GM18870 (cell line): ENCODE data around the gene TMEM82.

ENCODE experiments used
- ATAC-seq: cut with Tn5 transposase; IDR thresholded peaks from one replicate; pipeline ENCODE4 v1.9.1; 2021; ENCODE audit warnings: moderate library complexity; ENCODE audit not compliant: unreplicated experiment

TMEM82 gene

GRCh38 chr1:15734901-15735300, 7.4 kb upstream of the TMEM82 start:
- no peak for ATAC-seq

GRCh38 chr1:15735304-15736037, 6.8 kb upstream of the TMEM82 start:
- no peak for ATAC-seq

DNA sequence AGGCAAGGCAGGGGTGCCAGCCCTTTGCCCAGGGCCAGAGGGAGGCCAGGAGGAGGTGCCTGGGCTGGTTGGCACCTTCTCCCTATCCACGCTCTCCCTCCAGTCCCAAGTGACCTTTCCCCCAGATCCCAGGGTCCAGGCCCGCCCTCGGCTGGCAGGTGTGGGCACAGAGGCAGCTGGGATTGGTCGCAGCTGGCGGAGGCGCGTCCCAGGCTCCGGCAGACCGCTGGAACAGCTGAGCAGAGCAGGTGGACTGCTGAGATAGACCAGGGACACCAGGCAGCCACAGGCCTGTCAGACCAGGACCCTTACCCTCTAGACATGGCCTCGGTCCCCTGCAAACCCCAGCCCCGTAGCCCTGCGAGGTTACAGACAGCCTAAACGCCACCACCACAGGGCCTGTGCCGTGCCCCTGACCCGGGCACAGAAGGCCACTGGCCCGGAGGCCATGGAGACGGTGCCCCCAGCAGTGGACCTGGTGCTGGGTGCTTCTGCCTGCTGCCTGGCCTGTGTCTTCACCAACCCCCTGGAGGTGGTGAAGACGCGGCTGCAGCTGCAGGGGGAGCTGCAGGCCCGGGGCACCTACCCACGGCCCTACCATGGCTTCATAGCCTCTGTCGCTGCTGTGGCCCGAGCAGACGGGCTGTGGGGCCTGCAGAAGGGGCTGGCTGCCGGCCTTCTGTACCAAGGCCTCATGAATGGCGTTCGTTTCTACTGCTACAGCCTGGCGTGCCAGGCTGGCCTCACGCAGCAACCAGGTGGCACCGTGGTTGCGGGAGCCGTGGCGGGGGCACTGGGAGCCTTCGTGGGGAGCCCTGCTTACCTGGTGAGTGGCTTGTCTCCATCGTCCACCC, 6.0 kb upstream of the TMEM82 start, which contains the start of gene SLC25A34:
Gene SLC25A34, plus strand, starts transcription at position 221 of the 854 bp plus-strand sequence. Its CDS starts 228 bp downstream, at position 449.
- ATAC-seq, result no peak

DNA sequence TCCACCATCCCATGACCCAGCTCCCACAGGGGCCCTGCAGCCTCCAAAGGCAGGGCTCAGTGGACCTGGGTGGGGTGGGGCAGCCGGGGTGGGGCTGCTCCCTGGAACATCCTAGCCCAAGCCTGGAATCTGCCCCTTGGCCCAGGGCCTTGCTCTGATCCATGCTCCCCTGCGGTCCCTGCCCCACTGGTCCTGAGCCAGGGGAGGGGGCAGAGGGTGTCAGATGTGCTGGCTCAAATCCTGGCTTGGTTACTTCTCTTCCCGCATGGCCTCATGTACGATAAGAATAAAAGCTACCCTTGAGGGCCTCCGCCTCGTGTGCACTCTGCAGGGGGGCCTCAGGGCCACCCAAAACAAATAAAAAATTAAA, 5.4 kb upstream of the TMEM82 start:
- no peak for ATAC-seq

- ATAC-seq, result no peak
These were observed 4.7 kb upstream of the TMEM82 start for GRCh38 chr1:15737324-15738319.

GRCh38 chr1:15738416-15739113, 3.7 kb upstream of the TMEM82 start:
- ATAC-seq, result no peak

GRCh38 chr1:15739259-15739658, 3.0 kb upstream of the TMEM82 start:
- no peak for ATAC-seq

GRCh38 chr1:15739745-15740144, 2.6 kb upstream of the TMEM82 start:
- no peak for ATAC-seq

DNA sequence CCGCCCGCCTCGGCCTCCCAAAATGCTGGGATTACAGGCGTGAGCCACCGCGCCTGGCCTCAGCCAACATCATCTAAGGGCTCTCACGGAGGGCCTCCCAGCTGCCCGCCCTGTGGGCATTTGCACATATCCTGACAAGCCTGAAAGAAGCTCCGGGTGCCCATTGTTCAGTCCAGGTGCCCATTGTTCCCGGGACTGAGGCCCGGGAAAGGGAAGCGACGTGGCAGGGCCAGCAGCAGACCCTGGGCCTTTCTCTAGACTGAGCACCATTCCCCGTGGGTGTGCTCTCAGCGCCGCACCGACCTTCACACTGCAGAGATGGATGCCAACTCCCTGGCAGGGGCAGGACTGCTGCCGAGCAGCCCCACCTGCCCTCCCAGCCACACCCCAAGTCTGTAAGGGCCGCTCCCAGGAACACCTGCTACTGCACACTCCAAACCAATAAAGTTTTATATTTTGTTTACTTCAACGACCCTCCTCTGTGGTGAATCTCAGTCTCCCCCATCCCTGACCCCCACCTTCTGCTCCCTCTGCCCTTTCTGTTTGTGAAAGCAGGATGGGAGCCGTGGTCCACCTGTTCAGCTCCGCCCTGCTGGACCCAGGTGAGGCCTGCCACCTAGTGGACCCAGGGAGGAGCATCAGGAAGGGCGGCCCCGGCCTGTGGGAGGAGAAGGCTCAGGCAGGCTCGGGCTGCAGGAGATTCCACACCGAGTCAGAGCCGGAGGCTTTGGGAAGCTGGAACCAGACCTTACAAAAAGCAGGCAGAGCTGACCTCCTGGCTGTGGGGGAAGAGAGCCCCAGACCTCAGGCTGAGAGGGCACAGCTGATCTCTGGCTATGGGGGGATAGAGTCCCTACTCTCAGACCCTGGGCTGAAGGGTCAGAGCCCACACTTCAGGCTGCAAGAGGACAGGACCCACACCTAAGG, 1.1 kb upstream of the TMEM82 start:
- no peak for ATAC-seq

DNA sequence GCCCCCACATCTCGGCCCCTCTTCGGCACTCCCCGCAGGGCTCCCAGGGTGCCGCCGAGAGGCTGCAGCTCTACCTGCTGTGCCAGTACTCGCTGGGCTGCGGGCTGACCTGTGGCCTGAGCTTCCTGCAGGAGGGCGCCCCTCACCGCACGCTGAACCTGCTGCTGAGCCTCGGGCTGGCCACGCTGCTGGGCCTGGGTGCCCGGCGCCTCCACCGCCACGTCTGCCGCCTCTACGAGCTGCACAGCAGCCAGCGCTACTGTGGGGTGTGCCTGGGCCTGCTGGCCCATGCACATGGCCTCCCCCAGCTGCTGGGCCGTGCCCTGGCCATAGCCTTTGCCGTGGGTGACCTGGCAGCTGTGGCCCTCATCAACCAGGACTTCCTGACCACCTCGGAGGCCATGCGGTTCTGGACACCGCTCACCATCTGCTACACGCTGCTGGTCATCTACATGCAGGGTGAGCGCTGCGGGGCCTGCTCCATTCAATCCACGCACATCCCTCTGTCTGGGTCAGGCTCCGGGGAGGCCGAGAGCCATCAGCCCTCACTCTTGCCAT, 1.9 kb downstream of the TMEM82 start:
- ATAC-seq, result no peak

GRCh38 chr1:15747378-15747777, 5.1 kb downstream of the TMEM82 start:
- ATAC-seq, result no peak

DNA sequence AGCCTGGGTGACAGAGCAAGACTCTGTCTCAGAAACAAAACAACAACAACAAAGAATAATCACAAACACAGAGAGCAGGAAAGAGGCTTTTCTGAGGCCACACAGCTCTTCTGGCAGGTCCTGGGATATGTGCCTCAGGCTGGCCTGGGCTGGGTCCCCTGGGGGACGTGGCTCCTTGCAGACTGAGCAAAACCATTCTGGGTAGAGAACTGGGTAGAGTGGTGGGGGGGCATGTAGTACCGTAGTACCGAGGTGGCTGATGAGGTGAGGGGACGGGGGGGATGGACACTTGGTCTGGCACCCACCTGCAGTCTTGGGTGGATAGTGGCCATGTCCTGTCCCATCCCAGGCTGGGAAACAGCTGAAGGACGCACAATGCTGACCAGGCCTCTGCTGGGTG, 6.0 kb downstream of the TMEM82 start:
- no peak for ATAC-seq

- ATAC-seq, result no peak
These were observed 6.5 kb downstream of the TMEM82 start for GRCh38 chr1:15748690-15749398.

GRCh38 chr1:15749399-15750291, 7.3 kb downstream of the TMEM82 start:
- no peak for ATAC-seq

DNA sequence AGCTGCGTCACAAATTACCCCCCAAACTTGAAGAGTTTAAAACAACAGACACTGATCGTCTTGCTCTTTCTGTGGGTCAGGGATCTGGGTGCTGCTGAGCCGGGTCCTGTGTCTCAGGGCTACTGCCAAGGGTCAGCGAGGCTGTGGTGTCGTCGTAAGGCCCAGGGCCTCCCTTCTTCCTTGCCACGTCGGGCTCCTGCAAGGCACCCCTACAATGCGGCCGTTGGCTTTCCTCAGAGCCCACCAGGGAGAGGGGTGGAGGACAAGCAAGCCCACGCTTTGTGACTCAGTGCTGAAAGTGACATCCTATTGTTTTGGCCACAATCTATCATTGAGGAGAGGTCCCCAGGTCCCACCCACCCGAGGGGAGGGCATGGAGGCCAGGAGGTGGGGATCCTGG, 8.6 kb downstream of the TMEM82 start:
- no peak for ATAC-seq

- no peak for ATAC-seq
These were observed 9.4 kb downstream of the TMEM82 start for GRCh38 chr1:15751717-15752116.

DNA sequence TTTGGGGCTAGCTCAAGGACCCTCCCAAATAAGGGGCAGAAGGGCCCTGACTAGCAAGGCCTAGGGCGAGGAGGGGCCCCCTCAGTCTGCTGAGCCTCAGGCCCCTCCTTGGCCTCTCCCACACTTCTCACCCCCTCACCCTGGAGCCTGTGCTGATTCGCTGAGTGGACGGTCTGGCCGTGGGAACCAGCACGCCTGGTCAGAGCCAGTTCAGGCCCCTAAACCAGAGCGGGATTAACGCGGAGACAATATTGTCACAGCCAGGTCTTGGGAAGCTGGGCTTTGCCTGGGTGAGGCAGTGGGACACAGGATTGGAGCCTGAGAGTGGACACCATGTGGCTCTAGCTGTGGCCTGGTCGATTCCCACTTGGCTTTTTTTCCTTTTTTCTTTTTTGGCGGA, 11.5 kb downstream of the TMEM82 start:
- ATAC-seq, result no peak
